HCT116 (cell line): ENCODE results near the gene PLA2G15. TPM values are rescaled to one million over a fixed set of nuclear protein-coding genes. Genes with fewer than 3 reads are reported as not detected.

Source experiments
- ATAC-seq: fragments of 200-7000 bp; cut with Tn5 transposase; 2 replicates; pipeline ENCODE4 v1.9.1; 2020; ENCODE audit warnings: mild to moderate bottlenecking, moderate library complexity
- BruUV-seq: library from RNA; stranded (reverse); fragments of 400-500 nt; replicated peaks from 2 replicates; lab custom pipeline; 2021; lab: Mats Ljungman, UMichigan
- CTCF ChIA-PET: fragments of 300-600 bp; sonication (Branson Sonifier 250); formaldehyde crosslinking; loops from one replicate; lab custom pipeline; 2021; ENCODE audit warnings: antibody characterized with exemption; lab: Charles Lee
- POLR2A ChIA-PET: fragments of 300-600, 350-600 bp; sonication (Branson Sonifier 250); formaldehyde crosslinking; loops from one replicate; lab custom pipeline; 2021; ENCODE audit warnings: antibody characterized with exemption; lab: Charles Lee
- RAD21 ChIA-PET, 2 experiments: fragments of 300-600 bp; sonication (Branson Sonifier 250); formaldehyde crosslinking; loops; one replicate each; lab custom pipeline; 2023; ENCODE audit warnings: low total read pairs in 2 of 2; ENCODE audit not compliant: uncharacterized antibody in 2 of 2, unreplicated experiment in 2 of 2, low non-redundant PET in 1 of 2; lab: Charles Lee
- DNase-seq: peaks from one replicate; pipeline ENCODE4 v3.0.0-alpha.2; 2010; ENCODE audit warnings: low read depth, low spot score
- H2AFZ ChIP-seq: fragments of 200-600 bp; shearing (Covaris generic), sonication (generic); 2 replicates; pipeline ENCODE4 v1.6.1; 2017; ENCODE audit warnings: low read depth, mixed run types, mixed read lengths, antibody characterized with exemption, low read length; ENCODE audit not compliant: poor library complexity, severe bottlenecking
- H3K27ac ChIP-seq: 2 replicates; pipeline ENCODE4 v1.5.1; 2012; ENCODE audit warnings: low read depth, low read length
- H3K27me3 ChIP-seq: fragments of 200-600 bp; sonication (generic); 2 replicates; pipeline ENCODE4 v1.6.1; 2016; ENCODE audit warnings: mixed run types, low read length, mixed read lengths; ENCODE audit not compliant: insufficient read depth
- H3K36me3 ChIP-seq, 2 experiments: fragments of 200-500 bp in 1 of 2; fragments of 200-600 bp in 1 of 2; sonication (Bioruptor generic) in 1 of 2; sonication (generic) in 1 of 2; 2 replicates each; pipeline versions ENCODE4 v1.5.1 to v1.6.1; 2014 to 2016; ENCODE audit warnings: low read length in 2 of 2, inconsistent platforms in 1 of 2, mixed read lengths in 1 of 2, mixed run types in 1 of 2; ENCODE audit not compliant: insufficient read depth in 2 of 2, control insufficient read depth in 1 of 2
- H3K4me1 ChIP-seq, 2 experiments: fragments of 200-600 bp in 1 of 2; sonication (generic) in 1 of 2; 2 replicates each; pipeline versions ENCODE4 v1.5.1 to v1.6.1; 2012 to 2017; ENCODE audit warnings: low read length in 2 of 2, inconsistent platforms in 1 of 2, mild to moderate bottlenecking in 1 of 2, mixed read lengths in 1 of 2, mixed run types in 1 of 2, moderate library complexity in 1 of 2; ENCODE audit not compliant: insufficient read depth in 2 of 2, control insufficient read depth in 1 of 2
- H3K4me2 ChIP-seq: fragments of 200-600 bp; sonication (generic); 2 replicates; pipeline ENCODE4 v1.6.1; 2017; ENCODE audit warnings: mixed run types, low read length, mixed read lengths
- H3K4me3 ChIP-seq, 2 experiments: fragments of 200-600 bp in 1 of 2; sonication (generic) in 1 of 2; replicated peaks in 1 of 2; 2 replicates each; pipeline ENCODE4 v1.5.1; 2011 to 2016; ENCODE audit warnings: low read length in 2 of 2, control low read depth in 1 of 2, low read depth in 1 of 2, mild to moderate bottlenecking in 1 of 2, mixed read lengths in 1 of 2, mixed run types in 1 of 2
- H3K79me2 ChIP-seq: fragments of 200-600 bp; sonication (generic); 2 replicates; pipeline ENCODE4 v1.6.1; 2017; ENCODE audit warnings: mild to moderate bottlenecking, mixed run types, low read length, moderate library complexity, mixed read lengths; ENCODE audit not compliant: insufficient read depth
- H3K9ac ChIP-seq: fragments of 200-600 bp; sonication (generic); 2 replicates; pipeline ENCODE4 v1.6.1; 2016; ENCODE audit warnings: low read length, mixed read lengths
- H3K9me2 ChIP-seq: fragments of 200-600 bp; sonication (generic), shearing (Covaris generic); 2 replicates; pipeline ENCODE4 v1.6.1; 2017; ENCODE audit warnings: mixed run types, mild to moderate bottlenecking, moderate library complexity; ENCODE audit not compliant: insufficient read depth
- H3K9me3 ChIP-seq, 2 experiments: fragments of 200-500 bp in 1 of 2; fragments of 200-600 bp in 1 of 2; sonication (Bioruptor generic) in 1 of 2; sonication (generic) in 1 of 2; 2 replicates each; pipeline ENCODE4 v1.6.1; 2014 to 2017; ENCODE audit warnings: low read length in 2 of 2, mixed read lengths in 2 of 2, inconsistent platforms in 1 of 2, low read depth in 1 of 2, mild to moderate bottlenecking in 1 of 2, mixed run types in 1 of 2, moderate library complexity in 1 of 2; ENCODE audit not compliant: control insufficient read depth in 1 of 2, insufficient read depth in 1 of 2
- H4K20me1 ChIP-seq: fragments of 200-600 bp; sonication (generic), shearing (Covaris generic); 2 replicates; pipeline ENCODE4 v1.6.1; 2017; ENCODE audit warnings: mixed run types, mild to moderate bottlenecking, moderate library complexity; ENCODE audit not compliant: insufficient read depth
- CEBPB ChIP-seq: IDR thresholded peaks from 2 replicates; pipeline ENCODE4 v1.6.1; 2012; ENCODE audit warnings: low read depth
- CTCF ChIP-seq, 3 experiments: fragments of 200-600 bp in 1 of 3; sonication (generic) in 1 of 3; IDR thresholded peaks in 2 of 3; conservative IDR thresholded peaks in 1 of 3; 2 replicates each; pipeline ENCODE4 v1.5.1; 2012 to 2017; ENCODE audit warnings: low read depth in 2 of 3, low read length in 2 of 3, antibody characterized with exemption in 1 of 3, borderline replicate concordance in 1 of 3, control low read depth in 1 of 3, mild to moderate bottlenecking in 1 of 3, mixed read lengths in 1 of 3, mixed run types in 1 of 3, moderate library complexity in 1 of 3; ENCODE audit not compliant: insufficient read depth in 1 of 3
- ELF1 ChIP-seq: IDR thresholded peaks from 2 replicates; pipeline ENCODE4 v1.6.1; 2012; ENCODE audit warnings: low read depth, borderline replicate concordance
- EZH2 ChIP-seq: fragments of 200-600 bp; sonication (generic); IDR thresholded peaks from 2 replicates; pipeline ENCODE4 v1.6.1; 2017; ENCODE audit warnings: antibody characterized with exemption, mixed run types
- FOSL1 ChIP-seq: IDR thresholded peaks from 2 replicates; pipeline ENCODE4 v1.6.1; 2012; ENCODE audit warnings: low read depth
- JUND ChIP-seq: IDR thresholded peaks from 2 replicates; pipeline ENCODE4 v1.6.1; 2012
- MAX ChIP-seq: IDR thresholded peaks from 2 replicates; pipeline ENCODE4 v1.6.1; 2012
- POLR2A ChIP-seq: IDR thresholded peaks from 2 replicates; pipeline ENCODE4 v1.7.0; 2011; ENCODE audit warnings: borderline replicate concordance; ENCODE audit not compliant: insufficient read depth, insufficient read length; ENCODE audit errors: extremely low read depth
- POLR2AphosphoS5 ChIP-seq: IDR thresholded peaks from 2 replicates; pipeline ENCODE4 v1.6.1; 2011; ENCODE audit warnings: mild to moderate bottlenecking, low read depth, low read length, moderate library complexity
- RAD21 ChIP-seq: IDR thresholded peaks from 2 replicates; pipeline ENCODE4 v1.6.1; 2012; ENCODE audit warnings: low read depth, mild to moderate bottlenecking
- SIN3A ChIP-seq: IDR thresholded peaks from 2 replicates; pipeline ENCODE4 v1.6.1; 2012; ENCODE audit warnings: low read depth
- SP1 ChIP-seq: IDR thresholded peaks from 2 replicates; pipeline ENCODE4 v1.6.1; 2012; ENCODE audit warnings: low read depth
- SRF ChIP-seq: IDR thresholded peaks from 2 replicates; pipeline ENCODE4 v1.6.1; 2012; ENCODE audit warnings: low read depth
- ZNF274 ChIP-seq: fragments of 200-500 bp; sonication (Bioruptor generic); IDR thresholded peaks from 2 replicates; pipeline ENCODE4 v1.6.1; 2014; ENCODE audit warnings: mild to moderate bottlenecking, low read depth, low read length, inconsistent platforms
- intact Hi-C: fragments of 100-400 bp; cut with micrococcal nuclease; formaldehyde crosslinking; loops from 2 replicates; pipeline ENCODE4 v1.10.0; 2022
- total RNA-seq: library from RNA; stranded (reverse); gene quantifications from one replicate; pipeline ENCODE4 v1.2.1, GENCODE V29; 2021; ENCODE audit not compliant: unreplicated experiment

The PLA2G15 gene
- total RNA-seq, 1 experiment from 2014 or later, result 7.5 TPM

- no peaks in the 10 kb centered on the region for H3K9me3 ChIP-seq
- peaks cover 10% of the 10 kb centered on the region; the same call in 1 of the 2 replicates for H3K79me2 ChIP-seq
- intact Hi-C loops, result no loop called here
- no peak overlapping the region for H3K4me3 ChIP-seq
- H3K27ac ChIP-seq, result no peak overlapping the region
- H3K4me1 ChIP-seq, result peaks cover 0 to 2% of the 10 kb centered on the region in 2 experiments; a peak in 1 of 4 replicates
- no peak overlapping the region for H3K9ac ChIP-seq
- ChIA-PET RAD21 (no interaction called here), CTCF (interaction anchor here (3.4 kb wide), 1 partner anchor 11 kb away, joined by 16 read pairs; the partner anchor contains the start of gene SLC7A6), POLR2A (interaction anchor here (0.6 to 1.3 kb wide), 2 partner anchors 14 to 218 kb away, joined by 3 read pairs; no protein-coding TSS in a partner anchor)
- no peaks in the 10 kb centered on the region for H4K20me1 ChIP-seq
- H3K9me2 ChIP-seq, result no peaks in the 10 kb centered on the region
- peaks cover 0 to 2% of the 10 kb centered on the region in 2 experiments; a peak in 2 of 4 replicates for H3K36me3 ChIP-seq
- DNase-seq (no peak), ATAC-seq (no peak)
- no peaks in the 10 kb centered on the region for H3K27me3 ChIP-seq
- no TSS peak for BruUV-seq
- H3K4me2 ChIP-seq, result no peak overlapping the region
- TF ChIP-seq MAX, result no peak
- H2AFZ ChIP-seq, result no peak overlapping the region
Observed at GRCh38 chr16:68251832-68252231, 6.7 kb downstream of the PLA2G15 start.

- H3K27ac ChIP-seq, result no peak overlapping the region
- no peaks in the 10 kb centered on the region for H3K27me3 ChIP-seq
- intact Hi-C loops, result no loop called here
- no peaks in the 10 kb centered on the region for H3K9me2 ChIP-seq
- H3K9me3 ChIP-seq, result no peaks in the 10 kb centered on the region
- no peaks in the 10 kb centered on the region for H4K20me1 ChIP-seq
- POLR2A ChIA-PET, result interaction anchor here (1.3 kb wide), 1 partner anchor 15 kb away, joined by 3 read pairs; no protein-coding TSS in a partner anchor
- RAD21 ChIA-PET, result no interaction called here
- no peak for DNase-seq
- H3K9ac ChIP-seq, result no peak overlapping the region
- CTCF ChIA-PET, result interaction anchor here (3.4 kb wide), 1 partner anchor 10 kb away, joined by 16 read pairs; the partner anchor contains the start of gene SLC7A6
- H3K4me2 ChIP-seq, result no peak overlapping the region
- no TSS peak for BruUV-seq
- H3K4me3 ChIP-seq, result no peak overlapping the region
- peaks cover 8% of the 10 kb centered on the region; the same call in 1 of the 2 replicates for H3K79me2 ChIP-seq
- no peak for ATAC-seq
- peaks cover 0 to 2% of the 10 kb centered on the region in 2 experiments; a peak in 2 of 4 replicates for H3K36me3 ChIP-seq
- TF ChIP-seq EZH2, result no peak
- TF ChIP-seq POLR2A, result no peak
- no peak for TF ChIP-seq SIN3A
- TF ChIP-seq CEBPB, result no peak
- TF ChIP-seq ZNF274, result no peak
- TF ChIP-seq SP1, result no peak
- TF ChIP-seq CTCF (IDR thresholded peaks at IDR 0.05 in 2 of 3, conservative IDR thresholded peaks at IDR 0.05 in 1 of 3; ENCODE audit: borderline replicate concordance in 1 of 3, insufficient read depth in 1 of 3, low read depth in 2 of 3, low read length in 2 of 3), result no peak
- no peak for TF ChIP-seq RAD21
- TF ChIP-seq FOSL1, result no peak
- TF ChIP-seq JUND, result no peak
- TF ChIP-seq POLR2AphosphoS5, result no peak
- no peak for TF ChIP-seq MAX
- TF ChIP-seq SRF, result no peak
- TF ChIP-seq ELF1, result no peak
- H2AFZ ChIP-seq, result no peak overlapping the region
- peaks cover 0 to under 1% of the 10 kb centered on the region in 2 experiments; a peak in 1 of 4 replicates for H3K4me1 ChIP-seq
Observed at GRCh38 chr16:68252383-68252782, 7.2 kb downstream of the PLA2G15 start.
